Skin epidermis (tissue), 12 donors: ENCODE measurements around the gene MAP4K1.

ENCODE experiments used
- H3K27ac ChIP-seq, 21 experiments: fragments of 200-600 bp; sonication (generic) in 11 of 21; one replicate each; pipeline ENCODE4 v1.5.0; 2020; ENCODE audit warnings: mild to moderate bottlenecking in 3 of 21, inconsistent platforms in 2 of 21, moderate library complexity in 2 of 21
- H3K4me3 ChIP-seq, 7 experiments: fragments of 200-600 bp; sonication (generic) in 2 of 7; one replicate each; pipeline ENCODE4 v1.5.0; 2020; ENCODE audit warnings: inconsistent platforms in 2 of 7, mild to moderate bottlenecking in 2 of 7, moderate library complexity in 1 of 7

The MAP4K1 gene

DNA sequence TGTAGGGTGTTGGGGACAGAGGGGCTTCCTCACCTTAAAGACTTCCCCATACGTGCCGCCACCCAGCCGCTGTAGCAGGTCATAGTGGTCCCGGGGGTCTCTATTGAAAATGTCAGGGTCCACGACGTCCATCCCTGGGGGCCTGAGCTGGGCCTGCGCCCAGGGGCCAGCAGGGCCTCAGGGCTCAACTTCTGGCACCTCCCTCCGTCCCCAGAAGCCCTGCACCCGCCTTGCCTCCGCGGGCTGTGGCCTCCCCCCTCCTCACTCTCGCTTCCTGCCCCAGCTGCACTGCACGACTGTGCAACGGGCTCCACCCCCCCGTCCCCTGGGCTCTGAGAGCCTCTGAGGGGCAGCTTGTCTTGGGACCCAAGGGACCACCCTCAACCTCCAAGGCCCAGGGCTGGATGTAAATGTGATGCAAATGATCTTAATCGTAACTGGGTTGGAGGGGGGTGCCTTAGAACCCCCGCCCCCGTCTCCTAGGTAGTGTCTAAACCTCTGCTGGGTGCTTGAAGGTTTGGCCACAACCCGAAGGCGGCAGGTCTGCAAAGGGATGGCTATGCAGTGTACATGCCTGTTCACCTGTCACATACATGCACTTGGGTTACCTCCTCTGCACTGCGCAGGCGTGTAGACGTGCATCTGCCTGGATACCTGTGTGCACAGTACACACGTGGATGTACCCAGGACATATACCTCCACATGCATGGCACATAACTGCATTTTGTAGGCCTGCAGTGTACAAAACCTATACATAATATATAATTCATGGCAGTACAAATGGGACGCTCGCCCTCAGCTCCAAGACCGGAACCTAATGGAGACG is at the start of gene MAP4K1:
Gene MAP4K1, minus strand, starts transcription at position 190 of the 826 bp plus-strand sequence. Its CDS starts 58 bp downstream, at position 132.
- Histone ChIP-seq H3K4me3 (peak within 1 kb of the TSS; percentile 78 to 95 (median 83)), H3K27ac (peak within 1 kb of the TSS; percentile 54 to 96 (median 92))

DNA sequence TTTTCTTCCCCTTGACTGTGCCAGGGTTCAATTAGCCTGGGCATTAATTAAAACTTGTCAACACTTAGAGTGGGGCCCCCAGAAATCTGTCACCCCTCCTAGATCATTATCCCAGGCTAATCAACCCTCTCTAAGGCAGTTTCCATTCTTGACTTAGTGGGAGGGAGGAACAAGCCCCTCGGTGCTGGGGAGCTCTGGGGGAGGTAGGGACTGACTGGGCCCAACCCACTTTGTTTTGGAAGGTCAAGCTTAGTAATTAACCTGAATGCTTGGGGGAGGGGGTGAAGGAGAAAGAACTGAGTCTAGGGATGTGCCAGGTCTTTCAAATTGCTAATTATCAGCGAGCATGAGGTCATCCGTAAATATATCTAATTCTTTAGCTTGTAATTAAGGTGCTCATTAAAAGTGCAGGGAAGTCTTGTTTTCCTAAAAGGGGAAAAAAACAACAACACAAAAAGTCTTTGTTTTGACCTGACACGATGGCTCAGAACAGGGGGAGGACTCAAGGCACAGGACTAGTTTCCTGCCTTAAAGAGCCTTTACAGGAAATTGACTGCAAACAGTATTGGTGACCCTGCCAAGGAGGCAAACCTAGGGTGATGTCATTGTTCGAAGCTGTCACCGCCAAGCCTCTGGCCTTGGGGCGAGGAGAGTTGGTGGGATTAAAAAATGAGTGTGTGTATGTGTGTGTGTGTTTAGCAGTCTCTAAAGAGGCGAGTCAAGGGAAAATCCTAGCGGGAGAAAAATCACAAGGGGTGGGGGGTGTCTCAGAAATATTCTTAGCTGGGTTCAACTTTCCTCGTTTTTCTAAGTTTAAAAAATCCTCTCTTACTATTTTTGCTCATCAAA is 49.1 kb upstream of the MAP4K1 start:
- peak overlapping the region; percentile 0 to 99 (median 81) for H3K27ac ChIP-seq
- no peak overlapping the region for H3K4me3 ChIP-seq

DNA sequence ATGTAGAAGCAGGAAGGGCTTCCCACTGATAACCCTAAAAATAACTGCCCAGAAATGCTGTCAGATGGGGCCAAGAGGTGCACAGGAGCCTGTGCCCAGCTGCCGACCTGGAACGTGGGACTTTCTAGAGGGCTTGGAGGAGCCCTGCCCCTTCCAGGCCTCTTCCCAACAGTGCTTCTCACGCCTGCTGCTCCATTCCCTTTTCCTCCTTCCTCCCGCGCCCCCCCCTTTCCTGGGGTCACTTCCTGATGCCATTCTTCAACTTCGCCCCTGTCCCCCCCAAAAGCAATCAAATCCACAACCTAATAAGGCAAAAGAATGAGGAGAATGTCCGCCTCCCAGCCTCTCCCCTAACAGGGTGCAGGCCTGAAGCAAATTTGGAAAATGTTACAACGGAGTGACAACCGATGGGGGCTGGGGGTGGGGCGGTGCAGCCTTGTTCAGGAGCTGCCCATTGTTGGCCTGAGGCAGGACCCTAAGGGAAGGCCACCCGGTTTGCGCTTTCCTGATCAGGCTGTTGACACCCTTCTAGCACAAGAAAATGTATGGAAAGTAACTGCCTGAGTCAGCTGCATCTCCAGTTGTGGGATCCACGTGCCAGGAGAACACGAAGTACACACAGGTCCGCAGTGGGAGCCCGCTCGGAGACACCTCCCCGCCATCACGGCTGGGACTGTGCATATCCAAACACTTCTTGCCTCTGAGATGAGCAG is 48.4 kb upstream of the MAP4K1 start:
- Histone ChIP-seq H3K27ac (peak overlapping the region; percentile 0 to 99 (median 81)), H3K4me3 (no peak overlapping the region)

DNA sequence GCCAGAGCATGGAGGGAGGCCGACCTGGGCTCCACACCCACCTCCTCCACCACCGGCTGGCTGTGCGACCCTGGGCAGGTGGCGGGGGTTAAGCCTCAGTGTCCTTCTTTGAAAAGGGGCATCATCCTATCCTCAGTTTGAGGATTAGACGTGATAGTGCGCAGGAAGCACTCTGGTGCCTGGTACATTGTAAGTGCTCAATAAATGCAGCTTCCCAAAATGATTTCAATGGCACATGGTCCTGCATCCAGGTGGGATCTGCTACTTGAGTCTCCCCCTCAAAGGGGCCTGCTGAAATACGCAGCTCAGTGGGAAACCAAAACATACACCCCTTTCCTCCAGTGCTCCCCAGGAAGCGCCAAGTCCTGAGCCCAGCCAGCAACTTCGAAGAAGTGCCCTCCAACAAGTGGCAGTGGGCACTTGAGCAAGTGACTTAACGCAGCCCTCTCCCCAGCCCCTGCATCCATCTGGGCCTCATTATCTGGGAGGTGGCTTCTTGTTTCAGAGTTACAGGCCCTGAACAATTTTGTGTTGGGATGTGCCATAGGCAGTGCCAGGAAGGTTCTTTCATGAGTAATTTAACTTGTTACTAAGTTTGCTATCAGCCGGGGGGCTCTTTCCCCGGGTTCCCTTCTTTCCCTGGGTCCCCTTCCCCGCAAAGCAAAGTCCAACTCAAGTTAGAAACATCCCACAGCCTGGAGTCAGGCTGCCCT is 47.6 kb upstream of the MAP4K1 start:
- H3K4me3 ChIP-seq, result no peak overlapping the region

DNA sequence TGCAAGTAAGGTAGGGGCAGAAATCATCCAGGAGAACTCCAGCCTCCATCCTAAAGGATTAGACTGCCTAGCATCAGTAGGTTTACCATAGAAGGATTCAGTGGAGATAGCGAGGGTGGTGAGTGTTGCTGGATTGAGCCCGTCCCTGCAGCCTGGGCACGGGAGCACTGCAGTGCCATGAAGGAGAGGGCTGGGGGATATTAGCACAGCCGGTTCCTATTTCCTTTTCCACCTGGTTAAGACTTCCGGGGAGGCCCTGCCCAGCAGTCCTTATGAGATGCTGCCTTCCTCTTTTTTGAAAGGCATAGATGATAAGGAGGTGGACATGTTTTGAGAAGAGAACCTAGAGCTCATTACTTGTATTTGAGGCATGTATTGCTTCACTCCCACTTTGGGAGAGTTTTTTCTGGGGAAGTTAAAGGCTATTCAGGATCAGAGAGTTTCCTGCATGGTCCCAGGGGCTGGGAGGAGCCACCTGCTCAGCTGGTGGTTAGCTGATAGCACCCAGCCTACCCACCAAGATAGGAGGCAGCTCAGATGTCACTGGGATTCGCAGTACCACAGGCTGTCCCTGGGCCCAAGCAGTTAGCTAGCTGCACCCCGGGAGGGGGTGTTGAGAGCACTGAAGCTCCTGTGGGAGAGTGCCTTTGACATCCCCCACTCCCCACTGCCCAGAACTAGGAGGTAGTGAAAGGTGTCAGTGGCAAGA is 46.9 kb upstream of the MAP4K1 start:
- H3K27ac ChIP-seq, result peak overlapping the region in 20 of 21 experiments; percentile 10 to 99 (median 81)
- H3K4me3 ChIP-seq, result no peak overlapping the region

More for the DNA sequence above, 47.6 kb upstream of the MAP4K1 start:
- H3K27ac ChIP-seq, result peak overlapping the region in 20 of 21 experiments; percentile 45 to 99 (median 81)

DNA sequence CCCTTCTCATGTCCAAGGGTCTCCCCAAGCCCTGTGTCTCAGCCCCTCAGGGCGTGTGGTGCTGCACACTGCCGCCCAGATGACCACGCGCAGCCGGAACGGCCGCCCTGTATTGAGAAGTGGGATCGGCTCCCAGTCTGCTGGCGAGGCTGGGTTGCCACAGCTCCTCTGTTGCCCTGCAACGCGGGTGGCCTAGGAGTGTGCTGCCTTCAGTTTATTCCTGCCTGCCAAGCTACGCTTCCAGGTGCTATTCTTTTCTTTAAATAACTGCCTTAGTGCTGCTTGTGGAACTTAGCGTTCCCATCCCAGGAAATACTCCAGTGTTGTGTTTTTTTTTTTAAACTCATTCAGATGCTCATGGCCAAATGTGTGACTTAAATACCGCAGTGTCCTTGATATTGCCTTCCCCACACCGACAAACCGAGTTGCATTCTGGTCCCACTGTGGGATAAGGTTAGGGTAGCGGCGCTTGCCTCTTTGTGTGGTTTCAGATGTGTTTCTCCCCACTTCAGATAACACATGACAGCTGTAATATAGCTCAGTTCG is 46.3 kb upstream of the MAP4K1 start:
- Histone ChIP-seq H3K27ac (peak overlapping the region in 19 of 21 experiments; percentile 10 to 99 (median 81)), H3K4me3 (no peak overlapping the region)

DNA sequence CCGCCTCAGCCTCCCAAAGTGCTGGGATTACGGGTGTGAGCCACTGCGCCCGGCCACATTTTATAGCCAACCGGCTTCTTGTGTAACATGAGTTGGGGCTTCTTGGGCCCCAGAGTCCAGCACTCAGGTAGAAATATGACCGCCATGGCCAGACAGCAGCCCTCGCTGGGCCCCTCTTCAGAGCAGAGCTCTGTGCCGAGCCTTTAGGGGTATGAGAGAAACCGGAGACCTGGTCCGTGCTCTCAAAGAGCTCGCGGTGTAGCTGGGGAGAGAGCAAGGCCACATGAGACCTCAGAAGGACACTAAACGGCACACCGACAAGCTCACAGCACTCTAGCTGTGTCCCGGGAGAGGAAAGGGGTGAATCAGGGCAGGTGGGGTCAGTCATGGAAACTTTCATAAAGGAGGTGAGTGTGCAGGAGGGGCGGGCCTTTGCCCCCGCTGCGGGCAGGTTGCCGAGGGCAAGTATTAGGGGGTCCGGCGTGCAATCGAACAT is 45.5 kb upstream of the MAP4K1 start:
- Histone ChIP-seq H3K27ac (peak overlapping the region in 19 of 21 experiments; percentile 9 to 99 (median 83)), H3K4me3 (no peak overlapping the region)

DNA sequence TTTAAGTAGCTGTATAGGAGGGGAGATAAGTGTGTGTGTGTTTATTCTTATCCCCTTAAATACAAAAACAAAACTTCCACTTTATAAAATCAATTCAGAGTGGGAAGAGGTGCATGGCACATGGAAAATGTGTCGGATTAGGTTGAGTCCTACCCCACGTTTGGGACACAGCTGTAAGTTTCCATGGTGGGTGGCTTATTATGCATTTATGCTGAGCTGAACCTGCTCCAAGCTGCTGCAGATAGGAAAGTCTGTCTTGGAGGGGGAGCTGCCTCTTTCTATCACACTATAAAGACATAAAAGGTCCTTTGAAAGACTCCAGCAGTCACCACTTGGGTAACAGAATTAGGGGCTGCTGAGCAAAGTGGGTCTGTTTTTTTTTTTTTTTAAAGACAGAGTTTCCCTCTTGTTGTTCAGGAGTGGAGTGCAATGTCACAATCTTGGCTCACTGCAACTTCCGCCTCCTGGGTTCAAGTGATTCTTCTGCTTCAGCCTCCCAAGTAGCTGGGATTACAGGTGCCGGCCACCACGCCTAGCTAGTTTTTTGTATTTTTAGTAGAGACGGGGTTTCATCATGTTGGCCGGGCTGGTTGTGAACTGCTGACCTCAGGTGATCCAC is 44.9 kb upstream of the MAP4K1 start:
- H3K4me3 ChIP-seq, result no peak overlapping the region
- H3K27ac ChIP-seq, result peak overlapping the region in 20 of 21 experiments; percentile 9 to 99 (median 82)

DNA sequence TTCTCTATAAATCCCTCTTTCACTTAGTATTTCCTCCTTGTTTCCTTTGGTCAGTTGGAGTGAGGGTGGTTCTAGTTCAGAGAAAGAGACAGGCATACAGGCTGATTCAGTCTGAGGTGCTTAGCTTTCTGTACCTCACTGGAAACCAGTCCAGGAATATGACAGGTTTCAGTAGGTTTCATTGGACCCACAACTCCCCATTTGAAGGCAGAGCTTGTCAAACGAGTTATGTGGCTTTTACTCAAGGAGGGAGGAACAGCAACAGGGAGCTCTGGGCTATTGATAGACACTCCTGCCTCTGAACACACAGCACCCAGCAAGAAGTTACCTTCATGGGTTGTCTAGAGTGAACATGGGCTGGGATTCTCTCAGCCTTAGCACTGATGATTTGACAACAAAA is 44.2 kb upstream of the MAP4K1 start:
- peak overlapping the region in 20 of 21 experiments; percentile 0 to 99 (median 82) for H3K27ac ChIP-seq
- H3K4me3 ChIP-seq, result no peak overlapping the region

DNA sequence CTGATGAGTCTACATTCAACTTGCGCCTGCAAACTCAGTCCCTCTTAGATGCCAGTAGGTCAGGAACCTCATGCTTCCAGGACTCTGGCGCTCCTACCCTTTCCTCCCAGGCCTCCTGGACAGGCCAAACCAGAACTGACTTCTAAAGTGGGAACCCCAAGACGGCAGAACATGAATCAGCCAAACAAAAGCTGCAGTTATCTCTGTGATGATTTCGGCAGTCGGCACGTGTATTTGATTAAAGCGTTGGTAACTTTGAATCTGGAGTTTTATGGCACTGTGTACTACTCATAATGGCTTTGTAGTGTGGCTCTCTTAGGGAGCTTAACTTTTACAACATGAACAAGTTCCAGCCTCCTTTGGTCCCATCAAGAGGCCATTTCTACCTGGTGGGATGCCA is 43.4 kb upstream of the MAP4K1 start:
- H3K4me3 ChIP-seq, result no peak overlapping the region

DNA sequence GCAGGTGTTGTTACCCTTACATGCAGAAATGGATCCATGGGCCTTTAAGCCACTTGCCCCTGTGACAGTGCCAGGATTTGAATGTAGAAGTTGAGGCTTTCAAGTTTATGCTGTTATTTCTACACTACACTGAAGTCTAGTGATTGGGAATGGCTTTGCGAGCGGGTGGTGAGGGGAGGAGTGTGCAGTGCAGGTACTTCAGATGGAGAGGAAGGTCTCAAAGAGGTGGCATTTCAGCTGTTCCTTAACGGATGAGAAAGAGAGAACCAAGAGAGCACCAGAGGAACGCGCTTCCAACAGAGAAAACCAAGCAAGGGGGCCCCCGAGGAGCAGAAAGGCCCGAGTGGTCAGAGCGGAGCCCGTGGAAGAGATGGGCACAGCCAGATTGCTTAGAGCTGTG is 43.0 kb upstream of the MAP4K1 start:
- Histone ChIP-seq H3K4me3 (no peak overlapping the region), H3K27ac (peak overlapping the region in 19 of 21 experiments; percentile 14 to 99 (median 83))

More for the DNA sequence above, 43.4 kb upstream of the MAP4K1 start:
- peak overlapping the region in 20 of 21 experiments; percentile 0 to 99 (median 82) for H3K27ac ChIP-seq

DNA sequence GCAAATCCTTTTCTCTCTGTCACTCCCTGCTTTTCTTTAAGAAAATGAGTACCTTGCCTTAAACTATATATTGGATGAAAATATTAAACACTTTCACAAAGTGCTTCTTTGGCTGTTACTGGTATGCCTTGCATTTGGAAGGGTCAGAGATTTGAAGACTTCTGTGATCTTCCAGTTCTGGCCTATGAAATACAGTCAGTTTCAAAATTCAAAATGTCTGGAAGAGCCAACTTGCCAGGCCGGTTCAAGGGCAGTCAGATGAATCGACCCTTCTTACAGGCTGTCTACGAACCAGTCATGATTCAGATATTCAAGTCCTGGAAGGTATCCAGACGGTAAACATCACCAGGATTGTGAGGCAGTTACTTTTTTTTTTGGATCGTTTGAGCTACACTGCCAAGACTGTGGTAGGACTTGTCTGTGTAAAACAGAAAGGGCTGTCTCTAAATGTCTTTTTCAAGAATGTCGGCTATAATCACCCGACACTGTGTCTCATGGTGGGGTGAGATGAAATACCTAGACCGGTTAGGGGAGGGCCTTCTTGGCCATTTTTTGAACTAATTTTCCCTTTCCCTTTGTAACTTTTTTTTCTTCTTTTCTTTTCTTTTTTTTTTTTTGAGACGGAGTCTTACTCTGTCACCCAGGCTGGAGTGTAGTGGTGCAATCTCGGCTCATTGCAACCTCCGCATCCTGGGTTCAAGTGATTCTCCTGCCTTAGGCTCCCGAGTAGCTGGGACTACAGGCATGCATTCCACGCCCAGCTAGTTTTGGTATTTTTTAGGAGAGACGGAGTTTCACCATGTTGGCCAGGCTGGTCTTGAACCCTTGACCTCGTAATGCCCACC is 40.9 kb upstream of the MAP4K1 start:
- Histone ChIP-seq H3K27ac (peak overlapping the region; percentile 23 to 99 (median 83)), H3K4me3 (peak overlapping the region in 1 of 7 experiments; percentile 0)

DNA sequence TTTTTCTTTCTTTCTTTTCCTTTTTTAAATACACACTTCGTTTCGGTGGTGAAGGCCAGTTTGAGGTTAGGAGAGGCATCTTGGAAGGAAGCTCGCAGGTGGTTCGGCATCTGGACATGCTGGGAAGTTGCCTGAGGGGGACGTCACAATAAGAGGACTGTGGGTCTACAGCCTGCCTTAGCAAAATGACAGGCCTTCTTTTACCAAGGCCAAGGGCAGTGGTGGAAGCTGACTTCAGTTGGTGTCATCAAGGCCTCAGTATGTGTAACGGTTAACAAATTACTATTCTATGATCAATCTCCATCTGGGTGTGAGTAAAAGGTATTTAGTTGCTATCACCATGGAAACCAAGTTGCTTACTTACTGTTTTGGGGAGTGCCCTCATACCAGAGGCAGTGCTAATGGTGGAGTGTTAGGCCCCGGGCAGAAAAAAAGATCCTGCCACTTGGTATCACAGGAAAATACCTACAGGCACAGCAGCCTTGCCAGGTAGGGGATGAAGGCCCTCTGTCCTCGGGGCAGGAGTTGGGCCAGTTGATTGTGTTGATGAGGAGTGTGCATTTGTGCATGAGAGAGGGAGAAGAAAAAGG is 40.0 kb upstream of the MAP4K1 start:
- Histone ChIP-seq H3K4me3 (no peak overlapping the region), H3K27ac (peak overlapping the region; percentile 20 to 99 (median 83))

DNA sequence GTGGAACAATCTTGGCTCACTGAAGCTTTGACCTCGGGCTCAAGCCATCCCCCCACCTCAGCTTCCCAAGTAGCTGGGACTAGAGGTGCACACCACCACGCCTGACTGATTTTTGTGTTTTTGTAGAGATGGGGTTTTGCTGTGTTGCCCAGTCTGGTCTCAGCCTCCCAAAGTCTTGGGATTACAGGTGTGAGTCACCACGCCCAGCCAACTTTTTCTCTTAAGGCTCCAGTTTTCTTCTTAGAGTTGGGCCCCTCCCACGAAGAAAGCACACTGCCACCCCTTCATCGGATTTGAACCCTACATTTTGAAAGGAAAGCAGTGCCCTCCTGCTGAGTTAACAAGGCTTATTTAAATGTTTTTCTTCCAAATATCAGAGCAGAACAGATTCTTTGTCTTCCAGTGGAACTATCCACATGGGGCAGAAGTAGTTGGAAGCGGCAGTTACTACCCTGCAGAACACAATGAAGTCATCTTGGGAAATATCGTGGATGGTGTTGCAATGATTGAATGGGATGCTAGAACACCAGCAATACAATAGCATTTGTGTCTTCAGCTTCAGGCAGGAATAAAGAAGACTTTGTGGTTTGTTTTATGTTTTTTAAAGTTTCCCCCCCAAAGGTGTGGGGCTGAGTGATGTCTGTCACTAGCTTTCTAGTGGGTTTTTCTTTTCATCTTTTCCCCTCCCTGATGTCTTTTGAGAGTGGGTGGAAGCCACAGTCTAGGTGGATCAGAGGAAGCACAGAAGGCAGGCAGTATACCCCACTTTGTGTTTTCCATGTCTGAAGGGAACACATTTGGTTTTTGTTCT is 38.6 kb upstream of the MAP4K1 start:
- H3K4me3 ChIP-seq, result no peak overlapping the region
- H3K27ac ChIP-seq, result peak overlapping the region in 19 of 21 experiments; percentile 5 to 99 (median 86)

DNA sequence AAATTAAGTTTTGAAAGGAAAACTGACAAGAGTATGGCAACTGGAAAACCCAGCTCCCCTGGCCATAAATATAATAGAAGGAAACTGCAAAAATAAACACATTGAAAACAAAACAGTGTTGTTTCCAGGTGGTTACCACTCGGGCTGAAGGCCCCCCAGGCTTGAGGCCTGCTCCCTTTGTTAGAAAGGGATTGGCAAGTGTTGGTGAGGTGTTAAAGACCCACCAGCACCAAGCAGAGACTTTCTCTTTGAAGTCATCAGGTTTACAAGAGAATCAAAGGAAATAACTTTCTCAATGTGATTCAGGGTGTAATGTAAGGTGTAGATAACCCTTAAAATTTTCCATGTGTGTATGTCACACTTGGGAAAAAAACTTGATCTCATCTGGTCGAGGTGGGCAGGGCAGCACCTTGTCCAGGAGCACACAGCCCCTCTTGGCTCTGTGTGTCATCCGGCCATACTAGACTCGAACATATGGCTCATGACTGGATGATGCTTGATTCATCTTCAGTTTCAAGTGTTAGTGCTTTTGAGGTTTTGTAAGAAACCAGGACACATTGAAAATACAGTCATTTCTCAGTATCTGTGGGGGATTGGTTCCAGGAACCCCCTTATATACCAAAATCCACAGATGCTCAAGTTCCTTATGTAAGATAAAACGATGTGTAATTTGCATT is 37.5 kb upstream of the MAP4K1 start:
- H3K27ac ChIP-seq, result peak overlapping the region in 18 of 21 experiments; percentile 5 to 99 (median 86)
- H3K4me3 ChIP-seq, result no peak overlapping the region
